Naive thymus-derived CD4-positive, alpha-beta T cell (primary cell): ENCODE measurements around the gene MAP3K14. TPM values are rescaled to one million over a fixed set of nuclear protein-coding genes. Genes with fewer than 3 reads are reported as not detected.
A peak's percentile ranks its signal among the peaks of the same experiment; 100 is the strongest.

ENCODE experiments used
- ATAC-seq: fragments of 150-1000 bp; cut with Tn5 transposase; 2 replicates; pipeline ENCODE4 v1.10.0; 2021; ENCODE audit warnings: mild to moderate bottlenecking, moderate library complexity
- CTCF ChIA-PET: fragments of 350-600 bp; sonication (Branson Sonifier 250); formaldehyde crosslinking; loops from one replicate; lab custom pipeline; 2021; ENCODE audit warnings: antibody characterized with exemption; lab: Charles Lee
- POLR2A ChIA-PET: fragments of 350-600 bp; sonication (Branson Sonifier 250); formaldehyde crosslinking; loops from one replicate; lab custom pipeline; 2021; ENCODE audit warnings: antibody characterized with exemption, inconsistent platforms; lab: Charles Lee
- DNase-seq, 9 donors: peaks; one replicate each; pipeline versions ENCODE4 v3.0.0 to v3.0.0-alpha.2; 2020 to 2022; ENCODE audit warnings: mixed read lengths in 1 of 9
- H3K27ac ChIP-seq: one replicate; pipeline ENCODE4 v1.7.0; 2013; ENCODE audit warnings: mild to moderate bottlenecking, low read depth, low read length, moderate library complexity
- H3K27me3 ChIP-seq, 2 donors: one replicate each; pipeline ENCODE4 v1.7.0; 2013; ENCODE audit warnings: low read length in 2 of 2, mild to moderate bottlenecking in 2 of 2, moderate library complexity in 2 of 2; ENCODE audit not compliant: control insufficient read depth in 2 of 2, insufficient read depth in 2 of 2
- H3K36me3 ChIP-seq, 3 experiments: 1 replicate in 2 of 3; 2 replicates in 1 of 3; pipeline ENCODE4 v1.7.0; 2013; ENCODE audit warnings: low read length in 3 of 3, mild to moderate bottlenecking in 3 of 3, moderate library complexity in 1 of 3; ENCODE audit not compliant: insufficient read depth in 3 of 3, control insufficient read depth in 2 of 3
- H3K4me1 ChIP-seq, 2 donors: one replicate each; pipeline ENCODE4 v1.7.0; 2013; ENCODE audit warnings: low read length in 2 of 2, mild to moderate bottlenecking in 2 of 2, moderate library complexity in 1 of 2; ENCODE audit not compliant: control insufficient read depth in 2 of 2, insufficient read depth in 2 of 2
- H3K4me3 ChIP-seq: 2 replicates; pipeline ENCODE4 v1.7.0; 2013; ENCODE audit warnings: mild to moderate bottlenecking, low read length
- H3K9me3 ChIP-seq, 3 experiments: 1 replicate in 2 of 3; 2 replicates in 1 of 3; pipeline ENCODE4 v1.7.0; 2013; ENCODE audit warnings: low read length in 3 of 3; ENCODE audit not compliant: control insufficient read depth in 2 of 3
- H3K27ac Mint-ChIP-seq, 9 donors: one replicate each; pipeline ENCODE4 v1.8.0; 2020 to 2022; ENCODE audit warnings: mixed read lengths in 9 of 9, mild to moderate bottlenecking in 8 of 9, moderate library complexity in 5 of 9, inconsistent platforms in 2 of 9
- H3K27me3 Mint-ChIP-seq, 5 donors: one replicate each; pipeline ENCODE4 v1.8.0; 2021 to 2022; ENCODE audit warnings: mixed read lengths in 5 of 5, mild to moderate bottlenecking in 1 of 5
- H3K36me3 Mint-ChIP-seq, 5 donors: one replicate each; pipeline ENCODE4 v1.8.0; 2020 to 2022; ENCODE audit warnings: mixed read lengths in 5 of 5, mild to moderate bottlenecking in 3 of 5, inconsistent platforms in 1 of 5
- H3K4me1 Mint-ChIP-seq, 7 donors: one replicate each; pipeline ENCODE4 v1.8.0; 2020 to 2022; ENCODE audit warnings: mixed read lengths in 7 of 7, mild to moderate bottlenecking in 3 of 7, inconsistent platforms in 1 of 7
- H3K4me3 Mint-ChIP-seq, 10 donors: one replicate each; pipeline ENCODE4 v1.8.0; 2020 to 2022; ENCODE audit warnings: mild to moderate bottlenecking in 10 of 10, mixed read lengths in 10 of 10, moderate library complexity in 6 of 10, inconsistent platforms in 2 of 10
- H3K9me3 Mint-ChIP-seq, 11 donors: one replicate each; pipeline ENCODE4 v1.8.0; 2020 to 2022; ENCODE audit warnings: mixed read lengths in 11 of 11, mild to moderate bottlenecking in 4 of 11, inconsistent platforms in 1 of 11, moderate library complexity in 1 of 11
- intact Hi-C, 2 donors: fragments of 100-400 bp; cut with micrococcal nuclease; formaldehyde crosslinking; loops; one replicate each; pipeline ENCODE4 v1.15.1; 2023
- polyA plus RNA-seq, 2 donors: library from polyadenylated mRNA; unstranded; fragments of 300-500 nt; fragmentation: Illumina TruSeq; gene quantifications; one replicate each; pipeline ENCODE4 v1.2.3, GENCODE V29; 2021
- total RNA-seq, 6 experiments: library from RNA in 5 of 6; stranded (reverse) in 5 of 6; gene quantifications; 1 replicate in 5 of 6; 2 replicates in 1 of 6; pipeline ENCODE4 v1.2.3 and lab custom pipeline; 2021 to 2026

The MAP3K14 gene
- total and polyA plus RNA-seq, 7 experiments from 2014 or later: 2.4 to 39.8 (median 31.5) TPM

GRCh38 chr17:45218895-45219661 is 97.7 kb downstream of the MAP3K14 start:
- H3K9me3 ChIP-seq: no peaks in the 10 kb centered on the region
- peak; percentile 74 to 89 (median 81) for DNase-seq
- ATAC-seq: peak; percentile 74
- intact Hi-C loops: loop anchor here (1.0 kb wide), 5 partner anchors 16 to 166 kb away; partner anchors contain the start of gene MAP3K14 (in 1 of the 2)
- H3K27me3 ChIP-seq: no peaks in the 10 kb centered on the region
- Mint-ChIP-seq H3K27me3 (no peaks in the 10 kb centered on the region), H3K27ac (peak overlapping the region; percentile 37 to 94 (median 87)), H3K4me1 (peaks cover 29 to 52% (median 37%) of the 10 kb centered on the region in 7 donors), H3K9me3 (peaks cover 0 to 2% (median 0%) of the 10 kb centered on the region in 11 donors), H3K4me3 (peak overlapping the region; percentile 81 to 99 (median 90)), H3K36me3 (peaks cover 0 to 46% (median 20%) of the 10 kb centered on the region in 5 donors)
- peak overlapping the region; percentile 72 for H3K4me3 ChIP-seq
- H3K4me1 ChIP-seq: peaks cover 24 to 30% of the 10 kb centered on the region in 2 donors
- CTCF ChIA-PET: interaction anchor here (0.6 to 13.6 kb wide), 31 partner anchors 11 to 180 kb away, joined by 3 to 397 read pairs (median 5); partner anchors contain the start of genes ACBD4, HEXIM1 and MAP3K14
- peaks cover 0 to 29% (median 3%) of the 10 kb centered on the region in 3 experiments for H3K36me3 ChIP-seq
- H3K27ac ChIP-seq: peak overlapping the region; percentile 96
- POLR2A ChIA-PET: interaction anchor here (0.7 to 23.4 kb wide), 12 partner anchors 25 to 171 kb away, joined by 3 to 851 read pairs (median 4); partner anchors contain the start of genes HEXIM1, HEXIM2 and MAP3K14

Other genes with a start within 250 kb of the MAP3K14 start
- gene PLCD3, start 184.5 kb downstream of the MAP3K14 start, total RNA-seq: 1 to 10 TPM; 2.0 to 5.1 (median 3.2) TPM
- gene PLCD3, start 184.5 kb downstream of the MAP3K14 start, polyA plus RNA-seq: under 1 TPM in 1 of 2 donors, not detected in 1; 0.21 TPM
- 10 to 100 TPM; 17.9 to 59.5 (median 31.3) TPM for gene ACBD4, start 181.3 kb downstream of the MAP3K14 start, total RNA-seq
- gene ACBD4, start 181.3 kb downstream of the MAP3K14 start, polyA plus RNA-seq: 10 to 100 TPM; 12.3 to 13.9 TPM
- 10 to 100 TPM; 28.5 to 41.3 (median 37.6) TPM for gene HEXIM1, start 168.5 kb downstream of the MAP3K14 start, total RNA-seq
- 1 to 10 TPM; 5.1 to 6.1 TPM for gene HEXIM1, start 168.5 kb downstream of the MAP3K14 start, polyA plus RNA-seq
- 1 to 10 TPM; 2.2 to 8.2 (median 3.4) TPM for gene HEXIM2, start 155.1 kb downstream of the MAP3K14 start, total RNA-seq
- gene HEXIM2, start 155.1 kb downstream of the MAP3K14 start, polyA plus RNA-seq: 1 to 10 TPM; 2.4 to 3.2 TPM
- gene FMNL1, start 95.1 kb downstream of the MAP3K14 start, total RNA-seq: 100 to 1,000 TPM; 324 to 595 (median 396) TPM
- gene FMNL1, start 95.1 kb downstream of the MAP3K14 start, polyA plus RNA-seq: 10 to 100 TPM; 19.0 to 36.4 TPM
- gene SPATA32, start 54.9 kb downstream of the MAP3K14 start, total RNA-seq: 1 to 10 TPM in 1 of 5 experiments, under 1 TPM in 3, not detected in 1; 0.12 to 1.1 (median 0.58) TPM
- under 1 TPM; 0.31 to 0.59 TPM for gene SPATA32, start 54.9 kb downstream of the MAP3K14 start, polyA plus RNA-seq
- 100 to 1,000 TPM in 3 of 5 experiments, 10 to 100 TPM in 2; 53.4 to 126 (median 109) TPM for gene ARHGAP27, start 115.8 kb upstream of the MAP3K14 start, total RNA-seq
- gene ARHGAP27, start 115.8 kb upstream of the MAP3K14 start, polyA plus RNA-seq: 10 to 100 TPM; 20.1 to 38.9 TPM
- gene PLEKHM1, start 173.7 kb upstream of the MAP3K14 start, total RNA-seq: 100 to 1,000 TPM in 2 of 5 experiments, 10 to 100 TPM in 3; 58.2 to 111 (median 80.4) TPM
- 10 to 100 TPM; 11.5 to 21.2 TPM for gene PLEKHM1, start 173.7 kb upstream of the MAP3K14 start, polyA plus RNA-seq